Breast epithelium (tissue), 3 donors: ENCODE measurements around the gene LRRC8C.

Experiments used
- POLR2A ChIP-seq: fragments of 450-650 bp; IDR thresholded peaks from one replicate; pipeline ENCODE4 v1.6.1; 2016; ENCODE audit warnings: antibody characterized with exemption, mild to moderate bottlenecking, moderate library complexity
- TF ChIP-seq, protein P1 (sequence below), 3 donors: fragments of 450-650 bp; IDR thresholded peaks; one replicate each; pipeline ENCODE4 v1.5.1; 2016 to 2017; ENCODE audit warnings: antibody characterized with exemption in 3 of 3, mild to moderate bottlenecking in 3 of 3, moderate library complexity in 3 of 3

DNA sequence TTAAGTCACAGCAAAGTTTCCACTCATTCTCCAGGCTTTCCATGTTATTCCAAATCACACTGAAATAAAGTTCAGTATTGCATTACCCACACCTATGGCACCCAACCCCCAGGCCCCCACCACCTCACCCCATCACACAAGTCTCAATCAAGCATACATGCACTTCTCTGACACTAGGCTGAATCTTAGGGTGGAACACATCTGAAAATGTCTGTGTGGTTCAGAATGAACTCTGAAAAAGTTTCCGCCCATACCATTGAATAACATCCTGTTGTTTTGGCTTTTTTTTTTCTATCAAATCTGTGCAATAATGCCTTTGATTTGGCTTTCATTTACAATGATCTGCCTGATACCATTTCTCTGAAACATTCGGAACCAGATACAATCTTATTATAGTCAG is 25.8 kb upstream of the LRRC8C start:
- TF ChIP-seq, protein P1, sequence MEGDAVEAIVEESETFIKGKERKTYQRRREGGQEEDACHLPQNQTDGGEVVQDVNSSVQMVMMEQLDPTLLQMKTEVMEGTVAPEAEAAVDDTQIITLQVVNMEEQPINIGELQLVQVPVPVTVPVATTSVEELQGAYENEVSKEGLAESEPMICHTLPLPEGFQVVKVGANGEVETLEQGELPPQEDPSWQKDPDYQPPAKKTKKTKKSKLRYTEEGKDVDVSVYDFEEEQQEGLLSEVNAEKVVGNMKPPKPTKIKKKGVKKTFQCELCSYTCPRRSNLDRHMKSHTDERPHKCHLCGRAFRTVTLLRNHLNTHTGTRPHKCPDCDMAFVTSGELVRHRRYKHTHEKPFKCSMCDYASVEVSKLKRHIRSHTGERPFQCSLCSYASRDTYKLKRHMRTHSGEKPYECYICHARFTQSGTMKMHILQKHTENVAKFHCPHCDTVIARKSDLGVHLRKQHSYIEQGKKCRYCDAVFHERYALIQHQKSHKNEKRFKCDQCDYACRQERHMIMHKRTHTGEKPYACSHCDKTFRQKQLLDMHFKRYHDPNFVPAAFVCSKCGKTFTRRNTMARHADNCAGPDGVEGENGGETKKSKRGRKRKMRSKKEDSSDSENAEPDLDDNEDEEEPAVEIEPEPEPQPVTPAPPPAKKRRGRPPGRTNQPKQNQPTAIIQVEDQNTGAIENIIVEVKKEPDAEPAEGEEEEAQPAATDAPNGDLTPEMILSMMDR (IDR thresholded peaks at IDR 0.05) = no peak
- no peak for TF ChIP-seq POLR2A
